Panc1 (cell line): ENCODE measurements around the gene ENOX1. TPM values are rescaled to one million over a fixed set of nuclear protein-coding genes. Genes with fewer than 3 reads are reported as not detected.

Source experiments
- ATAC-seq: fragments of 200-7000 bp; cut with Tn5 transposase; 2 replicates; pipeline ENCODE4 v1.9.1; 2020; ENCODE audit warnings: mild to moderate bottlenecking, moderate library complexity
- BruUV-seq: library from RNA; stranded (reverse); fragments of 400-500 nt; replicated peaks from 2 replicates; lab custom pipeline; 2021; lab: Mats Ljungman, UMichigan
- CTCF ChIA-PET: fragments of 300-600 bp; sonication (Branson Sonifier 250); formaldehyde crosslinking; loops from one replicate; lab custom pipeline; 2022; ENCODE audit warnings: antibody characterized with exemption; lab: Charles Lee
- POLR2A ChIA-PET: fragments of 300-600 bp; sonication (Branson Sonifier 250); formaldehyde crosslinking; loops from one replicate; lab custom pipeline; 2022; ENCODE audit warnings: antibody characterized with exemption; lab: Charles Lee
- DNase-seq: peaks from one replicate; pipeline ENCODE4 v3.0.0-alpha.2; 2010; ENCODE audit warnings: low read depth, low spot score
- H3K27ac ChIP-seq: 2 replicates; pipeline ENCODE4 v1.5.1; 2011; ENCODE audit warnings: mild to moderate bottlenecking, low read length, inconsistent platforms
- H3K27me3 ChIP-seq: fragments of 200-500 bp; sonication (Bioruptor generic); 2 replicates; pipeline ENCODE4 v1.6.0; 2014; ENCODE audit warnings: low read length, inconsistent platforms; ENCODE audit not compliant: control insufficient read depth, insufficient read depth
- H3K36me3 ChIP-seq: fragments of 200-500 bp; sonication (Bioruptor generic); 2 replicates; pipeline ENCODE4 v1.5.1; 2014; ENCODE audit warnings: inconsistent platforms, mild to moderate bottlenecking, low read length, moderate library complexity; ENCODE audit not compliant: control insufficient read depth, insufficient read depth
- H3K4me1 ChIP-seq: 2 replicates; pipeline ENCODE4 v1.5.1; 2011; ENCODE audit warnings: inconsistent platforms, mild to moderate bottlenecking, low read length, moderate library complexity; ENCODE audit not compliant: control insufficient read depth, insufficient read depth
- H3K4me3 ChIP-seq, 2 experiments: 2 replicates each; pipeline ENCODE4 v1.5.1; 2011 to 2012; ENCODE audit warnings: low read depth in 2 of 2, low read length in 2 of 2, mild to moderate bottlenecking in 2 of 2, inconsistent platforms in 1 of 2, moderate library complexity in 1 of 2
- H3K9me3 ChIP-seq: fragments of 200-500 bp; sonication (Bioruptor generic); 2 replicates; pipeline ENCODE4 v1.5.1; 2014; ENCODE audit warnings: low read depth, mild to moderate bottlenecking, inconsistent platforms, low read length, moderate library complexity; ENCODE audit not compliant: control insufficient read depth, insufficient read depth
- CTCF ChIP-seq: fragments of 450-650 bp; IDR thresholded peaks from 2 replicates; pipeline ENCODE4 v1.5.1; 2017; ENCODE audit warnings: mild to moderate bottlenecking
- POLR2AphosphoS5 ChIP-seq: IDR thresholded peaks from 2 replicates; pipeline ENCODE4 v1.6.1; 2012; ENCODE audit warnings: mild to moderate bottlenecking, low read depth, low read length, moderate library complexity
- REST ChIP-seq, 2 experiments: IDR thresholded peaks; 2 replicates each; pipeline ENCODE4 v1.6.1; 2011 to 2012; ENCODE audit warnings: low read depth in 2 of 2, control low read depth in 1 of 2, low read length in 1 of 2, mild to moderate bottlenecking in 1 of 2, moderate library complexity in 1 of 2; ENCODE audit not compliant: insufficient read depth in 1 of 2
- SIN3A ChIP-seq: IDR thresholded peaks from 2 replicates; pipeline ENCODE4 v1.6.1; 2012; ENCODE audit warnings: low read depth, mild to moderate bottlenecking, low read length, moderate library complexity, borderline replicate concordance; ENCODE audit not compliant: insufficient read depth
- TCF7L2 ChIP-seq: IDR thresholded peaks from 2 replicates; pipeline ENCODE4 v1.6.1; 2011; ENCODE audit warnings: mild to moderate bottlenecking, low read depth, low read length, inconsistent platforms
- in situ Hi-C: cut with HindIII; loops from 2 replicates; pipeline ENCODE4 v1.10.0; 2016; ENCODE audit warnings: low sequenced_read_pairs, low pct_unique_long_range_greater_than_20kb
- intact Hi-C: fragments of 100-400 bp; cut with micrococcal nuclease; formaldehyde crosslinking; loops from one replicate; pipeline ENCODE4 v1.10.0; 2022; ENCODE audit not compliant: unreplicated experiment
- total RNA-seq: library from RNA; stranded (reverse); gene quantifications from one replicate; pipeline ENCODE4 v1.2.1, GENCODE V29; 2021; ENCODE audit not compliant: unreplicated experiment

The ENOX1 gene
- total RNA-seq, 1 experiment from 2014 or later: 0.23 TPM

- Histone ChIP-seq H3K4me3 (no peak overlapping the region), H3K4me1 (no peaks in the 10 kb centered on the region), H3K27ac (no peak overlapping the region), H3K27me3 (no peaks in the 10 kb centered on the region), H3K9me3 (no peaks in the 10 kb centered on the region), H3K36me3 (no peaks in the 10 kb centered on the region)
- intact Hi-C loops (no loop called here), in situ Hi-C loops (no loop called here)
- ChIA-PET CTCF (no interaction called here), POLR2A (no interaction called here)
- DNase-seq (no peak), ATAC-seq (no peak)
- TF ChIP-seq POLR2AphosphoS5 (no peak), TCF7L2 (no peak), CTCF (no peak), SIN3A (no peak), REST (IDR thresholded peaks at IDR 0.05; ENCODE audit: insufficient read depth in 1 of 2, low read depth in 2 of 2, low read length in 1 of 2) (no peak)
- no TSS peak for BruUV-seq
Measured at GRCh38 chr13:43431290-43431716, 355.5 kb downstream of the ENOX1 start.

DNA sequence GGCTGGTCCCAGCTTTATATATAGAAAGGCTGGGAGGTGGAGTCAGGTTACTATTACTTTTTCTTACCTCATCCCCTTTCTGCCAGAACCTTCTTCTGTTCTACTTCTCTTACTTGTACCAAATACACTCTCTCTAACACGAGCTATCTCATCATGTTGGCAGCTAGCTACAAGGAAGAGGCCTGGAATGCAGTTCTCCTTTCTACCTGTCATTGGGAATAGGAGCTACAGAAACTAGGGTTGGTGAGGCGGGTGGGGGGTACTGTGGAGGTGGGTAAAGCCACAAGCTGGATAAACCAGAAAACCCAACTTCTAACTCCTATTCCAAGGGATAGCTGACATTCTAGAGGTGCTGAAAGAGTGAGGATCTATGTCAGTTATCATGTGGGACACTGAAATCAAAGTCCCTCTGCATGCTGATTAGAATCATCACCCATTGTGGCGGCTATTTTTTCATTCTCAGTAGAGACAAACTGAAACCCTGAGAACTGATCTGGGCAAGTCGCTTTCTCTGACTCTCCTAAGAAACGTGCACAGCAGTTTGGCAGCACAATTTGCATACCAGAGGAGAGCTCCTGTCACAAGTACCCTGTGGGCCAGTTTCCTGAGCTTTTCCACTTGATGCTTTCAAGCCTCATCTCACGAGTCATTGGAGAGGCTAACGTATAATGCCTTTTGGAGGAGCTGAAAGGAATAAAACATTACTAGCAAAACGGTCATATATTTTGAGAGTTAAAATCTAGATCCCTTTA is 358.1 kb downstream of the ENOX1 start:
- in situ Hi-C loops (no loop called here), intact Hi-C loops (no loop called here)
- ChIA-PET POLR2A (no interaction called here), CTCF (no interaction called here)
- no peaks in the 10 kb centered on the region for H3K36me3 ChIP-seq
- TF ChIP-seq REST (IDR thresholded peaks at IDR 0.05; ENCODE audit: insufficient read depth in 1 of 2, low read depth in 2 of 2, low read length in 1 of 2) (no peak), CTCF (no peak), SIN3A (no peak), POLR2AphosphoS5 (no peak), TCF7L2 (no peak)
- H3K4me3 ChIP-seq: no peak overlapping the region
- no peak overlapping the region for H3K27ac ChIP-seq
- no peaks in the 10 kb centered on the region for H3K4me1 ChIP-seq
- no peaks in the 10 kb centered on the region for H3K27me3 ChIP-seq
- no peaks in the 10 kb centered on the region for H3K9me3 ChIP-seq
- no TSS peak for BruUV-seq
- no peak for DNase-seq
- no peak for ATAC-seq
